ENCODE results near the gene EFNA2.
"Not testable (repeated sequence)": the region's sequence is repeated elsewhere in the genome, so short reads cannot be mapped to it uniquely, and the experiment has no call there.

The EFNA2 gene

GRCh38 chr19:1315470-1316166 lies 29.9 kb downstream of the EFNA2 start:
- DNase-seq (ENCODE audit: extremely low read depth in 1 of 2, low read depth in 1 of 2): no peak

DNA sequence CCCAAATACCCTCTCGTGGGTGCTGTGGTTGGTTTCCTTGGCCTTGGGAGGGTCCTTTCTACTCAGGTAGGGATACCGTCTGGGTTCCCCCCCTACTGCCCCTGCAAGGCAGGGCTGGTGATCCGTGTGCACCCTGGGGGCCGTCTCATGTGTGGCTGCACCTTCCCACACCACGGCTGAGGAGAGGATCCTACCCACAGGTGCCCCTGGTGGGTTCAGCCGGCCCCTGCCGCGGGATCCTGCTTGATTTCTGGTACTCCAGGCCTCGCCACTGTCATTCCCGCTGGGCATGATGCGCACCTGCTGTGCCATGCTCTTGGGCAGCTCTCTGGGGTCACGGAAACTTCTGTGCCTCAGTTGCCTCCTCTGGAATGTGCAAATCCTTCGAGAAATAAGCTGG lies 30.8 kb downstream of the EFNA2 start:
- no peak for DNase-seq (ENCODE audit: extremely low read depth in 1 of 2, low read depth in 1 of 2)

- DNase-seq (ENCODE audit: extremely low read depth in 1 of 2, low read depth in 1 of 2): no peak
Observed at GRCh38 chr19:1317274-1318003, 31.8 kb downstream of the EFNA2 start.

DNA sequence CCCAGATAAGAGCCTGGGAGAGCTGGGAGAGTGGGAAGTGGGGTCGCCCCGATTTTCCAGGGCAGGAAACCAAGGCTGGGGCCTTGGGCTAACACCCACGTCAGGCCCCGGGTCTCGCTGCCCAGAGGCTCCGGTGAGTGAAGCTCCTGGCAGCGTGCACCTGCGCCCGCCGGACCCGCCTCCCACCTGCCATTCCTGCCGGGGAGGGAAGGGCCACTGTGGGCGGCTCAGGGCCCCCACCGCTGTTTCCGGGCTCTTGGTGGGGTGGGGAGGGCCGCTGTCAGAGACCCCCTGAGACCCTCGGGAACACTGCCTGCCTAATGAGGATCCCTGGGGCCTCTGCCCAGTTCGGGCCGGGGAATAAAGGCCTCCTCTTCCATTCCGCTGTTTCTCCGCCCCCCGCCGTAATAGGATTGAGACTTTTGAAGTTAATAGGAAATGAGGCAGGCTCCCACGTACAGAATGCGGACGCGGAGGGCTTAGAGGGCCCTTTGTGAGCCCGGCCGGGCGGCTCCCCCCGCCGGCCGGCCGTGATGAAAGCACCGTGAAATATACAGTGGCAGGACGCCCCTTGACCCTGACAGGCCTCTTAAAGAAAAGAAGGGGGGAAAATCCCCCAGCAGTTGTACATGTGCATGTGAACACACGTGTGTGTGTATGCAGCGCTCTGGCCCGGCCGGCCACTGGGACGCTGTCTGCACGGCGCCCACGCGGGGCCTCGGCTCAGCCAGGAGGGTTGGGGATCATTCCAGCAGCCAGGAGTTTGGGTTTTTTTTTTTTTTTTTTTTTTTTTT lies 33.2 kb downstream of the EFNA2 start:
- no peak for DNase-seq (ENCODE audit: extremely low read depth in 1 of 2, low read depth in 1 of 2)

DNA sequence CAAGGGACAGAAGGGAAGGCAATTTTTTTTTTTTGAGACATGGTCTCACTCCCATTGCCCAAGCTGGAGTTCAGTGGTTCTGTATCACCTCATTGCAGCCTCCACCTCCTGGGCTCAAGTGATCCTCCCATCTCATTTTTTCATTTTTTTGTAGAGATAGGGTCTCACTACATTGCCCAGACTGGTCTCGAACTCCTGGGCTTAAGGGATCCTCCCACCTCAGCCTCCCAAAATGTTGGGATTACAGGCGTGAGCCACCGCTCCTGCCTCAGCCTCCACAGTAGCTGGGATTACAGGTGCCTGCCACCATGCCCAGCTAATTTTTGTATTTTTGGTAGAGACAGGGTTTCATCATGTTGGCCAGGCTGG lies 34.6 kb downstream of the EFNA2 start:
- DNase-seq (ENCODE audit: extremely low read depth in 1 of 2, low read depth in 1 of 2): not testable (repeated sequence)

DNA sequence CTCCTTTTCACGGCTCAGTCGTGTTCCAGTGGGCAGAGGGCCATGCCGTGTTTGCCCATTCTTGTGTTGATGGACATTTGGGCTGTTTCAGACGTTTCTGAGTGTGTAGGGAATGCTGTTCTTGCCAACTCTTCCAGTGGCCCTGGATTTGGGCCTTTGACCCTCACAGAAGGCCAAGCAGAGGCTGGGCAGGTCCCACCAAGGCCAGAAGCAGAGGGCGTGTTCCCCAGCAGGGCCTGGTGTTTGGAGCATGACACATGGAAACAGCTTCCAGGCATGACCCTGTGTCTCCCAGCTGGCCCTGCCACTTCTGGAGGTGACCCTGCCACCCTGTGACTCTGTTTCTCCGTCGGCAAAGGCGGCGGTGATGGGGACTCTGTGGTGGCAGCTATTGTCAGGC lies 35.9 kb downstream of the EFNA2 start:
- no peak for DNase-seq (ENCODE audit: extremely low read depth in 1 of 2, low read depth in 1 of 2)

DNA sequence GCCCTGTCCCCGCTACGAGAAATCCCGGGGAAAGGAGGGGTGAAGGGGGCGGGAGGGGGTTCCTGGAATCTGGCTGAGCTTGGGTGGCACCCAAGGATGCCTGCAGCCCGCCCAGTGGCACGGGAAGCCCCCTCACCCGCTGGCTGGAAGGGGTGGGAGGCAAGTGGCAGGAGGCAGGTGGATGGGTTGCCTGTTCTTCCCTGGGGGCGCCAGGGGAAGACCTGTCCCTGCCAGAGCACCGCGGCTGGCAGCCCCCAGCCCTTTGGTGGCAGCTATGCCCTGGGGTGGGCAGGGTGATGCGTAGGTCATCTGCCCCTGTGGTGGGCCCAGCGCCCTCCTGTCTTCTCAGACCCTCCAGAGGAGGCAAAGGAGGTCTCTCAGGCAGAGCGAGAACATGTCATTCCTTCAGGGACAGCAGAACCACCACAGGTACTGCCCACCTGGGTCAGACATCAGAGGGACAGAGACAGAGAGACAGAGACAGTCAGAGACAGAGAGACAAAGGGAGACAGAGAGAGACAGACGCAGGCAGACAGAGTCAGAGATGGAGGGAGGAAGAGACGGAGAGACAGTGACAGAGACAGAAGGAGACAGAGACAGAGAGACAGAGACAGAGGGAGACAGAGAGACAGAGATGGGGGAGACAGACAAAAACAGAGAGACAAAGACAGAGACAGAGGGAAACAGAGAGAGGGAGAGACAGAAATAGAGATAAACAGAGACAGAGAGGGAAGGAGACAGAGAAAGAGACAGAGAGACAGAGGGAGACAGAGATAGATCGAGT lies 36.7 kb downstream of the EFNA2 start:
- no peak for DNase-seq (ENCODE audit: extremely low read depth in 1 of 2, low read depth in 1 of 2)

- no peak for DNase-seq (ENCODE audit: extremely low read depth in 1 of 2, low read depth in 1 of 2)
Observed at GRCh38 chr19:1324249-1324805, 38.7 kb downstream of the EFNA2 start.

GRCh38 chr19:1324806-1325567 lies 39.3 kb downstream of the EFNA2 start:
- DNase-seq (ENCODE audit: extremely low read depth in 1 of 2, low read depth in 1 of 2): peak in 1 of 2 donors; percentile 16

- no peak for DNase-seq (ENCODE audit: extremely low read depth in 1 of 2, low read depth in 1 of 2)
Observed at GRCh38 chr19:1325568-1326294, 40.1 kb downstream of the EFNA2 start.

DNA sequence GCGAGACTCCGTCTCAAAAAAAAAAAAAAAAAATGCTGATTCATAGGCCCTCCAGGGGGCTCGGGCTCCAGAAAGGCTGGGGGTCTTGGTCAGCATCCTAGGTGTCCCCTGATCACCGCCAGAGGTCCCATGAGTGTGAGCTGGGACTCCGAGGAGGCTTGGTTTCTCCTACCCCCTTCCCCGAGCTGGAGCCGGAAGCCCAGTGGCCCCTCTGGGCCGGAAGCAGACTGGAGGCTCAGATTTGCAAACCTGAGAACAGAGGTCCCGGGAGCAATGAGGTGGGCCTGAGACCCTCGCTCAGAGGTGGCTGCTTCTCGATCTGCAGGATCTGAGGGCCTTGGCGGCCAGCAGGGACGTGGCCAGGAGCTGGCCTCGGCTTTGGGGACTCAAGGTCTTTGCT lies 41.5 kb downstream of the EFNA2 start:
- DNase-seq (ENCODE audit: extremely low read depth in 1 of 2, low read depth in 1 of 2): no peak

DNA sequence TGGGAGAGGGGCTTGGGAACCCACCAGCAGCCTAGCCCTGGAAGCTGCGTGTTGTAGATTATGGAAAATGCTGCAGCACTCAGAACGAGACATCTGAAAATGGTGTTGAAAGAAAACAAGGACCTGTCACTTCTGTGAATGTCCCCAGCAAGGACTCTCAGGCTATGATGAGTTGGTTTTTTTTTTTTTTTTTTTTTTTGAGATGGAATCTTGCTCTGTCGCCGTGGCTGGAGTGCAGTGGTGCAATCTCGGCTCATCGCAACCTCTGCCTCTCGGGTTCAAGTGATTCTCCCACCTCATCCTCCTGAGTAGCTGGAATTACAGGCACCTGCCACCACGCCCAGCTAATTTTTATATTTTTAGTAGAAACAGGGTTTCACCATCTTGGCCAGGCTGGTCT lies 46.5 kb downstream of the EFNA2 start:
- DNase-seq (ENCODE audit: extremely low read depth in 1 of 2, low read depth in 1 of 2): not testable (repeated sequence)

- no peak for DNase-seq (ENCODE audit: extremely low read depth in 1 of 2, low read depth in 1 of 2)
Observed at GRCh38 chr19:1336079-1336684, 50.5 kb downstream of the EFNA2 start.

- no peak for DNase-seq (ENCODE audit: extremely low read depth in 1 of 2, low read depth in 1 of 2)
Observed at GRCh38 chr19:1340681-1341469, 55.2 kb downstream of the EFNA2 start.

- DNase-seq (ENCODE audit: extremely low read depth in 1 of 2, low read depth in 1 of 2): no peak
Observed at GRCh38 chr19:1343041-1343440, 57.4 kb downstream of the EFNA2 start.

DNA sequence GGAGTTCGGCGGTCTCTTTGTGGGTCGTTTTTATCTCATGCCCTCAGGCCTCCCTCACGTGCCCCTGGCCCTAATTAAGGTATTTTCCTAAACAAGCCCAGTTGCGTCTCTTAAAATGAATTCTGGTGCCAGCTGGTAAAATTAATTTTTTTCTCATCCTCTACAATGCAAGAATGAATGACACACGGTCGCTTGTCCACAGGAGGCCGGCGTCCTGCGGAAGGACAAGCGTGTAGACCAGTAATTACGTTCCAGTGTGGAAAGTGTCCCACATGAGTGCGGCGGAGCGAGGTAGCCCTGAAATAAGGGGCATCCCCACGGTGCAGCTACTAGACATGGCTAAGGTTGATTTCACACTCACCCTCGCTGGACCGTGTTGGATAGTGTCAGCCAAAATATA lies 63.5 kb downstream of the EFNA2 start:
- DNase-seq (ENCODE audit: extremely low read depth in 1 of 2, low read depth in 1 of 2): no peak

DNA sequence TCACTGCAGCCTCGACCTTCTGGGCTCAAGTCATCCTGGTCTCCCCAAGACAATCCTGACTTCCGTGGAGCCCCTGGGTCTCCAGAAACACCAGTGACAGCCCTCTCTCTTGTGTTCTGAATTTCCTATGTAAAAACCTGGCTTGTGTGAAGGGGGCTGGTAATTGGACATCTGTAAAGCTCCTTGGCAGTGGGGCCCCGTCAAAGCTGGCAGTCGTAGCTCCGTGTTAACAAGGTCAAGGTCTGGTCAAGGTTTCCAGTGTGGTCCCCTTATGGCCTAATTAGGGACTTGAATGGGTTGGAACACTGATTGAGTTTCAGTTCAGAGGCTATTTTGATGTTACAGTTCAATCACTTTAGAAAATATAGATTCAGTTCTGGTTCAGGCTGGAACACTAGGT lies 65.2 kb downstream of the EFNA2 start:
- no peak for DNase-seq (ENCODE audit: extremely low read depth in 1 of 2, low read depth in 1 of 2)
